ENCODE data around the gene RUNX1.

Gene RUNX1

DNA sequence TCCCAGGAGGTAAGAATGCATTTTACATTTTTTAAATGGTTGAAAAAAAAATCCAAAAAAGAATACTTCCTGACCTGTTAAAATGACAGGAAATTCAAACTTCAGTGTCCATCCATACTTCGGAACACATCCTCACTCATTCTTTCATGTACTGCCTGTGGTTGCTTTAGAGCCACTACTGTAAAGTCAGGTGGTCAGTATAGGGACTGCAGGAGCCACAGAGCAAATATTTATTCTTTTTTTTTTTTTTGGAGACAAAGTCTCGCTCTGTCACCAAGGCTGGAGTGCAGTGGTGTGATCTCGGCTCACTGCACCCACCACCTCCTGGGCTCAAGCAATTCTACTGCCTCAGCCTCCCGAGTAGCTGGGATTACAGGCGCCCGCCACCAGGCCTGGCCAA, 255.6 kb downstream of the RUNX1 start:
- no peaks in the 10 kb centered on the region for H3K4me1 ChIP-seq (ENCODE audit: low read length)
- H3K9me3 ChIP-seq (ENCODE audit: insufficient read depth, low read length): no peaks in the 10 kb centered on the region
- TF ChIP-seq, protein P1, sequence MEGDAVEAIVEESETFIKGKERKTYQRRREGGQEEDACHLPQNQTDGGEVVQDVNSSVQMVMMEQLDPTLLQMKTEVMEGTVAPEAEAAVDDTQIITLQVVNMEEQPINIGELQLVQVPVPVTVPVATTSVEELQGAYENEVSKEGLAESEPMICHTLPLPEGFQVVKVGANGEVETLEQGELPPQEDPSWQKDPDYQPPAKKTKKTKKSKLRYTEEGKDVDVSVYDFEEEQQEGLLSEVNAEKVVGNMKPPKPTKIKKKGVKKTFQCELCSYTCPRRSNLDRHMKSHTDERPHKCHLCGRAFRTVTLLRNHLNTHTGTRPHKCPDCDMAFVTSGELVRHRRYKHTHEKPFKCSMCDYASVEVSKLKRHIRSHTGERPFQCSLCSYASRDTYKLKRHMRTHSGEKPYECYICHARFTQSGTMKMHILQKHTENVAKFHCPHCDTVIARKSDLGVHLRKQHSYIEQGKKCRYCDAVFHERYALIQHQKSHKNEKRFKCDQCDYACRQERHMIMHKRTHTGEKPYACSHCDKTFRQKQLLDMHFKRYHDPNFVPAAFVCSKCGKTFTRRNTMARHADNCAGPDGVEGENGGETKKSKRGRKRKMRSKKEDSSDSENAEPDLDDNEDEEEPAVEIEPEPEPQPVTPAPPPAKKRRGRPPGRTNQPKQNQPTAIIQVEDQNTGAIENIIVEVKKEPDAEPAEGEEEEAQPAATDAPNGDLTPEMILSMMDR (IDR thresholded peaks at IDR 0.05; ENCODE audit: low read depth, low read length): no peak
- TF ChIP-seq EZH2phosphoT487 (IDR thresholded peaks at IDR 0.05; ENCODE audit: low read depth): no peak
- H3K27me3 ChIP-seq (ENCODE audit: low read depth, low read length): no peaks in the 10 kb centered on the region
- H3K79me2 ChIP-seq (ENCODE audit: low read length): no peaks in the 10 kb centered on the region
- H3K9ac ChIP-seq (ENCODE audit: low read length): no peak overlapping the region
- peaks cover 15% of the 10 kb centered on the region for H4K20me1 ChIP-seq (ENCODE audit: insufficient read depth, low read length)
- peaks cover 63% of the 10 kb centered on the region for H3K36me3 ChIP-seq (replicated peaks; ENCODE audit: low read depth, low read length)
- H3K4me3 ChIP-seq (ENCODE audit: low read length): no peak overlapping the region
- H3K4me2 ChIP-seq (ENCODE audit: low read length): no peak overlapping the region
- no peak overlapping the region for H2AFZ ChIP-seq (ENCODE audit: low read depth, low read length)
- no peak overlapping the region for H3K27ac ChIP-seq (ENCODE audit: low read length)

DNA sequence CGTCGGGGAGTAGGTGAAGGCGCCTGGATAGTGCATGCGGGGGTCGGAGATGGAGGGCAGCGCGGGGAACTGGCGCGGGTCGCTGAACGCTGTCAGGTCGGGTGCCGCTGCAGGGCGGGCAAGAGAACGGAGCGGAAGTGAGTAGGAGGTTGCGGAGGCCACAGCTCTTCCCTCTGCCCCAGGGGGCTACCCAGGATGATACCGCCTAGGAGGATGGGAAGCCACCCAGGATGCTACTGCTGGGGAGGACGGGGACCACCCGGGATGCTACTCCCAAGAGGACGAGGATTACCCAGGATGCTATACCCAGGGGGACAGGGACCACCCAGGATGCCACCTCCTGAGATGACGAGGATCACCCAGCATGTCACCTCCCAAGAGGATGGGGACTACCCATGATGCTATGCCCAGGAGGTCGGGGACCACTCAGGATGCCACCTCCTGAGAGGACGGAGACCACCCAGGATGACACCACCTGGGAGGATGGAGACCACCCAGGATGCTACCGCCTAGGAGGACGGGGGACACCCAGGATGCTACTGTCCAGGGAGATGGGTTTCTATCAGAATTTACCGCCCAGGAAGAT, 256.5 kb downstream of the RUNX1 start:
- no peaks in the 10 kb centered on the region for H3K4me1 ChIP-seq (ENCODE audit: low read length)
- H4K20me1 ChIP-seq (ENCODE audit: insufficient read depth, low read length): peaks cover 12% of the 10 kb centered on the region
- no peaks in the 10 kb centered on the region for H3K27me3 ChIP-seq (ENCODE audit: low read depth, low read length)
- H3K9ac ChIP-seq (ENCODE audit: low read length): no peak overlapping the region
- H3K9me3 ChIP-seq (ENCODE audit: insufficient read depth, low read length): no peaks in the 10 kb centered on the region
- no peak overlapping the region for H3K4me2 ChIP-seq (ENCODE audit: low read length)
- H3K79me2 ChIP-seq (ENCODE audit: low read length): no peaks in the 10 kb centered on the region
- H2AFZ ChIP-seq (ENCODE audit: low read depth, low read length): no peak overlapping the region
- H3K27ac ChIP-seq (ENCODE audit: low read length): no peak overlapping the region
- TF ChIP-seq, protein P1 (IDR thresholded peaks at IDR 0.05; ENCODE audit: low read depth, low read length): no peak
- no peak for TF ChIP-seq EZH2phosphoT487 (IDR thresholded peaks at IDR 0.05; ENCODE audit: low read depth)
- peaks cover 55% of the 10 kb centered on the region for H3K36me3 ChIP-seq (replicated peaks; ENCODE audit: low read depth, low read length)
- no peak overlapping the region for H3K4me3 ChIP-seq (ENCODE audit: low read length)

DNA sequence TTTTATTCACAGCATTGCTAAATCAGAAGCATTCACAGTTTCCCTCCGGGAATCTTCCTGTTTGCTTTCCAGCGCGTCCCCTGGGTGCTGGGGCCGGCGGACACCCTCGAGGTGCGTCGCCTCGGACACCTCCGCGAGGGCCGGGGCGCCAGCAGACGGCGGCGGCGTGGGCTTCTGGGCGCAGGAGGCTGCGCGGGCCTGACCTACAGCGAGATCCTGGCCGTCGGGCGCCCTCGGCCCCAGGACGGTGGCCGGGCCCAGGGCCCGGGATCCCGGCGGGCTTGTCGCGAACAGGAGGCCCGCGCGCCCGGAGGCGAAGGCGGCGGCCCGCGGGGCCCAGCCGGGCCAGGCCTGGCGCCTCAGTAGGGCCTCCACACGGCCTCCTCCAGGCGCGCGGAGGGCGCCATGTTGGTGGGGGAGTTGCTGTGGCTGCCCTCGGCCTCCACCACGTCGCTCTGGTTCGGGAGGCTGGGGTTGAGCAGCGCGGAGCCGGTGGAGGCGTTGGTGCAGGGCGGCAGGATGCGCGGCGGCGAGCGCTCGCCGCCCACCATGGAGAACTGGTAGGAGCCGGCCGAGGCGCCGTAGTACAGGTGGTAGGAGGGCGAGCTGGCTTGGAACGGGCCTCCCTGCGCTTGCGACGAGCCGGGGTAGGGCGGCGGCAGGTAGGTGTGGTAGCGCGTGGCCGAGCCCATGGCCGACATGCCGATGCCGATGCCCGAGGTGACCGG, 257.2 kb downstream of the RUNX1 start:
- H3K9ac ChIP-seq (ENCODE audit: low read length): no peak overlapping the region
- no peak overlapping the region for H3K4me2 ChIP-seq (ENCODE audit: low read length)
- no peak overlapping the region for H3K27ac ChIP-seq (ENCODE audit: low read length)
- TF ChIP-seq, protein P1 (IDR thresholded peaks at IDR 0.05; ENCODE audit: low read depth, low read length): no peak
- TF ChIP-seq EZH2phosphoT487 (IDR thresholded peaks at IDR 0.05; ENCODE audit: low read depth): no peak
- peaks cover 12% of the 10 kb centered on the region for H4K20me1 ChIP-seq (ENCODE audit: insufficient read depth, low read length)
- H3K9me3 ChIP-seq (ENCODE audit: insufficient read depth, low read length): no peaks in the 10 kb centered on the region
- no peaks in the 10 kb centered on the region for H3K27me3 ChIP-seq (ENCODE audit: low read depth, low read length)
- no peaks in the 10 kb centered on the region for H3K4me1 ChIP-seq (ENCODE audit: low read length)
- no peaks in the 10 kb centered on the region for H3K79me2 ChIP-seq (ENCODE audit: low read length)
- no peak overlapping the region for H2AFZ ChIP-seq (ENCODE audit: low read depth, low read length)
- peaks cover 48% of the 10 kb centered on the region for H3K36me3 ChIP-seq (replicated peaks; ENCODE audit: low read depth, low read length)
- H3K4me3 ChIP-seq (ENCODE audit: low read length): no peak overlapping the region

DNA sequence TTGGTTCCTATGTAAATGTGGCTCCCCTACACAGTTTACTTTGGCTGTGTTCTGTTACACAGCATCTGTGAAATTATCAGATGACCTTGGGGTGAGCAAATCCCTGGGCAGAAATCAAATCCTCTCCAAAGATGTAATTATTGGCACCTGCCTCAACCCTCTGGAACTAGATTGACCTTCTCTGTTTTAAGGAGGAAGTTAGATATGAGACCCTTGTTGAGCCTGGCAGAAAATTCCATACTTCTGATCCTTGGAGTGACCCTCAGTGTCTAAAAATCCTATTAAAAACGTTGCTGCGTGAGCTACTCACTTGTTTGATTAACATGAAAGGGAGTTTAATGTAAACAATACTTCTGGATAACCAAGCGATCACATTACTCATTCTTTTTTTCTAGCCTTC, 258.3 kb downstream of the RUNX1 start:
- Histone ChIP-seq H3K79me2 (ENCODE audit: low read length) (no peaks in the 10 kb centered on the region), H3K4me2 (ENCODE audit: low read length) (no peak overlapping the region), H3K4me3 (ENCODE audit: low read length) (no peak overlapping the region), H3K9ac (ENCODE audit: low read length) (no peak overlapping the region), H3K27me3 (ENCODE audit: low read depth, low read length) (no peaks in the 10 kb centered on the region), H2AFZ (ENCODE audit: low read depth, low read length) (no peak overlapping the region), H3K27ac (ENCODE audit: low read length) (no peak overlapping the region), H4K20me1 (ENCODE audit: insufficient read depth, low read length) (peaks cover 12% of the 10 kb centered on the region), H3K36me3 (replicated peaks; ENCODE audit: low read depth, low read length) (peaks cover 43% of the 10 kb centered on the region), H3K4me1 (ENCODE audit: low read length) (no peaks in the 10 kb centered on the region), H3K9me3 (ENCODE audit: insufficient read depth, low read length) (no peaks in the 10 kb centered on the region)
- no peak for TF ChIP-seq EZH2phosphoT487 (IDR thresholded peaks at IDR 0.05; ENCODE audit: low read depth)
- TF ChIP-seq, protein P1 (IDR thresholded peaks at IDR 0.05; ENCODE audit: low read depth, low read length): no peak
